Brain microvascular endothelial cell (primary cell): ENCODE measurements around the gene TP53I11.
A peak's percentile ranks its signal among the peaks of the same experiment; 100 is the strongest.

Source experiments
- DNase-seq: peaks from one replicate; pipeline ENCODE4 v3.0.0-alpha.2; 2020
- H3K27ac ChIP-seq: fragments of 250-450 bp; sonication (Bioruptor Pico); 2 replicates; pipeline ENCODE4 v1.5.1; 2020; ENCODE audit warnings: mild to moderate bottlenecking, moderate library complexity
- H3K27me3 ChIP-seq: fragments of 250-450 bp; sonication (Bioruptor Pico); replicated peaks from 2 replicates; pipeline ENCODE4 v1.5.1; 2020; ENCODE audit warnings: mild to moderate bottlenecking
- H3K36me3 ChIP-seq: fragments of 250-450 bp; sonication (Bioruptor Pico); replicated peaks from 2 replicates; pipeline ENCODE4 v1.5.1; 2020; ENCODE audit warnings: mild to moderate bottlenecking
- H3K4me3 ChIP-seq: 2 replicates; pipeline ENCODE4 v1.5.1; 2011; ENCODE audit warnings: low read depth, mild to moderate bottlenecking, control low read depth, low read length, moderate library complexity
- in situ Hi-C: cut with HindIII; loops from 2 replicates; pipeline ENCODE4 v1.10.0; 2017; ENCODE audit warnings: low sequenced_read_pairs, low pct_ligation_motif_present
- TF ChIP-seq, protein P1 (sequence below): IDR thresholded peaks from 2 replicates; pipeline ENCODE4 v1.5.1; 2011; ENCODE audit warnings: low read depth, mild to moderate bottlenecking, moderate library complexity, low read length, control low read depth, inconsistent platforms; ENCODE audit errors: missing control alignments

TP53I11 gene

GRCh38 chr11:44977493-44977984 lies 26.9 kb upstream of the TP53I11 start:
- DNase-seq = no peak
- TF ChIP-seq, protein P1, sequence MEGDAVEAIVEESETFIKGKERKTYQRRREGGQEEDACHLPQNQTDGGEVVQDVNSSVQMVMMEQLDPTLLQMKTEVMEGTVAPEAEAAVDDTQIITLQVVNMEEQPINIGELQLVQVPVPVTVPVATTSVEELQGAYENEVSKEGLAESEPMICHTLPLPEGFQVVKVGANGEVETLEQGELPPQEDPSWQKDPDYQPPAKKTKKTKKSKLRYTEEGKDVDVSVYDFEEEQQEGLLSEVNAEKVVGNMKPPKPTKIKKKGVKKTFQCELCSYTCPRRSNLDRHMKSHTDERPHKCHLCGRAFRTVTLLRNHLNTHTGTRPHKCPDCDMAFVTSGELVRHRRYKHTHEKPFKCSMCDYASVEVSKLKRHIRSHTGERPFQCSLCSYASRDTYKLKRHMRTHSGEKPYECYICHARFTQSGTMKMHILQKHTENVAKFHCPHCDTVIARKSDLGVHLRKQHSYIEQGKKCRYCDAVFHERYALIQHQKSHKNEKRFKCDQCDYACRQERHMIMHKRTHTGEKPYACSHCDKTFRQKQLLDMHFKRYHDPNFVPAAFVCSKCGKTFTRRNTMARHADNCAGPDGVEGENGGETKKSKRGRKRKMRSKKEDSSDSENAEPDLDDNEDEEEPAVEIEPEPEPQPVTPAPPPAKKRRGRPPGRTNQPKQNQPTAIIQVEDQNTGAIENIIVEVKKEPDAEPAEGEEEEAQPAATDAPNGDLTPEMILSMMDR = peak; percentile 45
- in situ Hi-C loops = no loop called here
- H3K36me3 ChIP-seq = no peaks in the 10 kb centered on the region
- H3K27ac ChIP-seq = no peak overlapping the region
- H3K27me3 ChIP-seq = peaks cover 3% of the 10 kb centered on the region
- H3K4me3 ChIP-seq = no peak overlapping the region

GRCh38 chr11:44976576-44976975 lies 25.9 kb upstream of the TP53I11 start:
- Histone ChIP-seq H3K4me3 (no peak overlapping the region), H3K27me3 (peaks cover 3% of the 10 kb centered on the region), H3K27ac (no peak overlapping the region), H3K36me3 (no peaks in the 10 kb centered on the region)
- in situ Hi-C loops = no loop called here
- TF ChIP-seq, protein P1 = no peak
- DNase-seq = no peak

GRCh38 chr11:44974402-44975000 lies 23.8 kb upstream of the TP53I11 start:
- H3K27ac ChIP-seq = no peak overlapping the region
- H3K27me3 ChIP-seq = peaks cover 3% of the 10 kb centered on the region
- DNase-seq = no peak
- no peak overlapping the region for H3K4me3 ChIP-seq
- no peaks in the 10 kb centered on the region for H3K36me3 ChIP-seq
- in situ Hi-C loops = no loop called here
- TF ChIP-seq, protein P1 = no peak

DNA sequence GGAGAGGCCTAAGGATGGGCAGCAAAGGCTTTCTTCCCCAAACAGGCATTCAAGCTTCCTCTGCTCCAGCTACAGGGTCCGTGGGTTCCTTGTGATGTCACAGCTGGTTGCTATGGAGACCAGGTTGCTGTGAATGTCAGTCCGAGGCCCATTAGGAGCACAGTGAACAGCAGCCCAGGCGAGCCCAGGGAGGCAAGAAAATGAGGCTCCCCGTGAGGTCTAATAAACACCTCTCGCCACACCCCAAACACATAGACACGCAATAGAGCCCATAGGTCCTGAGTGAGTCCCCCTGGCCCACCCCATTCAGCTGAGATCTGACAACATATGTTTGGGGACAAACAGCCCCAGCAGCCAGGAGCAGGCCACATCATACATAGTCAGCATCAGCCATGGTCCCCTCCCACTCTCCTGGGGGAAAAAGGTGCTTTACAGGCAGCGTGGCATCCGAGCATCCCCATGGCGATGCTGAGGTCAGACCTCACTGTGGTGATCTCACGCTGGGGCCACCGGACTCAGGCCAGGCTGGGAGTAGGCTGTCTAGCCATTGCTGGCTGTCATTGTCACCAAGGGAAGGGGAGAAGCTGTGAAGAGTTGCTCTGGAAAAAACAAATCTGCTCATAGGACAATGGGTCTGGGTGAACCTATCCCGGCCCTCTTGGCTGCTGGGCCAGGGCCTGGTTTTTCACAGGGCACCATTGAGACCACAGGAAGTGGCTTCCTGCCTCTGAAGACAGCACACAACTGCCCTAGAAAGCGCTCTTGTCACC lies 23.1 kb upstream of the TP53I11 start:
- in situ Hi-C loops = no loop called here
- Histone ChIP-seq H3K4me3 (no peak overlapping the region), H3K27ac (no peak overlapping the region), H3K27me3 (peaks cover 3% of the 10 kb centered on the region), H3K36me3 (no peaks in the 10 kb centered on the region)
- TF ChIP-seq, protein P1 = no peak
- no peak for DNase-seq

GRCh38 chr11:44972746-44973435 lies 22.2 kb upstream of the TP53I11 start:
- Histone ChIP-seq H3K36me3 (no peaks in the 10 kb centered on the region), H3K27ac (no peak overlapping the region), H3K4me3 (no peak overlapping the region), H3K27me3 (peaks cover 3% of the 10 kb centered on the region)
- TF ChIP-seq, protein P1 = no peak
- in situ Hi-C loops = no loop called here
- no peak for DNase-seq
